SK-N-SH treated with all-trans-retinoic acid at 6 μM for 48 hours (cell line): Measurements from ENCODE around the gene CLIC2.

Source experiments
- ATAC-seq: fragments of 200-7000 bp; cut with Tn5 transposase; 3 replicates; pipeline ENCODE4 v1.9.1; 2020; ENCODE audit warnings: mild to moderate bottlenecking, moderate library complexity
- ARNTL ChIP-seq: fragments of 450-650 bp; formaldehyde crosslinking; IDR thresholded peaks from 2 replicates; pipeline ENCODE4 v1.5.0; 2020; ENCODE audit warnings: low read depth, mild to moderate bottlenecking, moderate library complexity, borderline replicate concordance
- CSDC2 ChIP-seq: fragments of 250-450 bp; sonication (Bioruptor Pico); IDR thresholded peaks from 2 replicates; pipeline ENCODE4 v1.5.0; 2020; ENCODE audit warnings: mild to moderate bottlenecking, moderate library complexity
- ESRRG ChIP-seq: fragments of 250-450 bp; sonication (Bioruptor Pico); IDR thresholded peaks from 2 replicates; pipeline ENCODE4 v1.6.1; 2021; ENCODE audit warnings: mild to moderate bottlenecking
- GLIS3 ChIP-seq: fragments of 250-450 bp; sonication (Bioruptor Pico); IDR thresholded peaks from 2 replicates; pipeline ENCODE4 v1.5.0; 2020; ENCODE audit warnings: mild to moderate bottlenecking, moderate library complexity
- ISL1 ChIP-seq: fragments of 250-450 bp; sonication (Bioruptor Pico); IDR thresholded peaks from 2 replicates; pipeline ENCODE4 v2.1.2; 2022; ENCODE audit warnings: mild to moderate bottlenecking, moderate library complexity
- OSR1 ChIP-seq: fragments of 250-450 bp; sonication (Bioruptor Pico); IDR thresholded peaks from 2 replicates; pipeline ENCODE4 v1.8.0; 2022; ENCODE audit warnings: moderate library complexity, mild to moderate bottlenecking, inconsistent platforms
- PATZ1 ChIP-seq: fragments of 250-450 bp; sonication (Bioruptor Pico); IDR thresholded peaks from 2 replicates; pipeline ENCODE4 v1.8.0; 2020; ENCODE audit warnings: mild to moderate bottlenecking, moderate library complexity, borderline replicate concordance
- PPARA ChIP-seq: fragments of 250-450 bp; sonication (Bioruptor Pico); IDR thresholded peaks from 2 replicates; pipeline ENCODE4 v1.5.0; 2020; ENCODE audit warnings: mild to moderate bottlenecking, borderline replicate concordance
- RARB ChIP-seq: fragments of 250-450 bp; sonication (Bioruptor Pico); IDR thresholded peaks from 2 replicates; pipeline ENCODE4 v1.8.0; 2021; ENCODE audit warnings: mild to moderate bottlenecking, moderate library complexity
- SNAI2 ChIP-seq: fragments of 250-450 bp; sonication (Bioruptor Pico); IDR thresholded peaks from 2 replicates; pipeline ENCODE4 v1.5.0; 2020; ENCODE audit warnings: mild to moderate bottlenecking, moderate library complexity
- TCF4 ChIP-seq: fragments of 250-450 bp; sonication (Bioruptor Pico); IDR thresholded peaks from 2 replicates; pipeline ENCODE4 v1.8.0; 2021; ENCODE audit warnings: mild to moderate bottlenecking, moderate library complexity, borderline replicate concordance
- TOX ChIP-seq: fragments of 250-450 bp; sonication (Bioruptor Pico); IDR thresholded peaks from 2 replicates; pipeline ENCODE4 v1.8.0; 2021; ENCODE audit warnings: mild to moderate bottlenecking, moderate library complexity, borderline replicate concordance
- ZC3H10 ChIP-seq: fragments of 250-450 bp; sonication (Bioruptor Pico); IDR thresholded peaks from 2 replicates; pipeline ENCODE4 v1.5.1; 2021; ENCODE audit warnings: mild to moderate bottlenecking, moderate library complexity
- ZFP30 ChIP-seq: fragments of 450-650 bp; formaldehyde crosslinking; IDR thresholded peaks from 2 replicates; pipeline ENCODE4 v1.5.0; 2022; ENCODE audit warnings: mild to moderate bottlenecking, moderate library complexity
- ZNF70 ChIP-seq: fragments of 450-650 bp; formaldehyde crosslinking; IDR thresholded peaks from 2 replicates; pipeline ENCODE4 v1.5.0; 2020; ENCODE audit warnings: mild to moderate bottlenecking, moderate library complexity
- ZNF8 ChIP-seq: fragments of 450-650 bp; formaldehyde crosslinking; IDR thresholded peaks from 2 replicates; pipeline ENCODE4 v1.5.0; 2020; ENCODE audit warnings: mild to moderate bottlenecking, moderate library complexity
- TF ChIP-seq, protein P1 (sequence below): fragments of 250-450 bp; sonication (Bioruptor Pico); IDR thresholded peaks from 2 replicates; pipeline ENCODE4 v1.5.1; 2021; ENCODE audit warnings: mild to moderate bottlenecking, moderate library complexity
- TF ChIP-seq, protein P2 (sequence below): fragments of 250-450 bp; sonication (Bioruptor Pico); IDR thresholded peaks from 2 replicates; pipeline ENCODE4 v1.5.1; 2020; ENCODE audit warnings: low read depth, mild to moderate bottlenecking, moderate library complexity
- TF ChIP-seq, protein P3 (sequence below): fragments of 250-450 bp; sonication (Bioruptor Pico); IDR thresholded peaks from 2 replicates; pipeline ENCODE4 v1.5.0; 2020; ENCODE audit warnings: mild to moderate bottlenecking, moderate library complexity
- TF ChIP-seq, protein P4 (sequence below): fragments of 250-450 bp; sonication (Bioruptor Pico); IDR thresholded peaks from 2 replicates; pipeline ENCODE4 v1.8.0; 2021; ENCODE audit warnings: low read depth, mild to moderate bottlenecking, moderate library complexity, borderline replicate concordance

The CLIC2 gene

DNA sequence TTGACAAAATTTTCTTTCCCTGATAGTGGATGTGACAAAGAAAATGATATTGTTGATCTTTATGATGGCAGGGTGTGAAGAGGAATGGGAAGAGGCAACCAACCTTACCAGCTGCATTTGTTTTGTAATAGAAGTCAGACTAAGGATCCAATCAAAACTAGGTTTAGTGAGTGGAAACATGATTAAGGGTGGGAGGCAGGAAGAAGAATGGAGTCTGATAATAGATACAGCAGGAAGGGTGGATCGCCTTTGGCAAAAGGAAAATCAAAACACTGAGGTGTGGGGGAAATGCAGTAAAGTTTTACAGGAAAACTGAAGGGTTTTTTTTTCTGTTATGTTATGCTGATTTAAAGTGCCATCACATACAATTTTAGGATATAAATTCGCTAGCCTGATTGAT lies 3.4 kb downstream of the CLIC2 start:
- ATAC-seq = no peak
- TF ChIP-seq OSR1 (CRISPR knock-in tag) = no peak
- TF ChIP-seq ZNF8 (CRISPR knock-in tag) = no peak
- no peak for TF ChIP-seq SNAI2 (CRISPR knock-in tag)
- no peak for TF ChIP-seq ZNF70 (CRISPR knock-in tag)
- TF ChIP-seq, protein P1, sequence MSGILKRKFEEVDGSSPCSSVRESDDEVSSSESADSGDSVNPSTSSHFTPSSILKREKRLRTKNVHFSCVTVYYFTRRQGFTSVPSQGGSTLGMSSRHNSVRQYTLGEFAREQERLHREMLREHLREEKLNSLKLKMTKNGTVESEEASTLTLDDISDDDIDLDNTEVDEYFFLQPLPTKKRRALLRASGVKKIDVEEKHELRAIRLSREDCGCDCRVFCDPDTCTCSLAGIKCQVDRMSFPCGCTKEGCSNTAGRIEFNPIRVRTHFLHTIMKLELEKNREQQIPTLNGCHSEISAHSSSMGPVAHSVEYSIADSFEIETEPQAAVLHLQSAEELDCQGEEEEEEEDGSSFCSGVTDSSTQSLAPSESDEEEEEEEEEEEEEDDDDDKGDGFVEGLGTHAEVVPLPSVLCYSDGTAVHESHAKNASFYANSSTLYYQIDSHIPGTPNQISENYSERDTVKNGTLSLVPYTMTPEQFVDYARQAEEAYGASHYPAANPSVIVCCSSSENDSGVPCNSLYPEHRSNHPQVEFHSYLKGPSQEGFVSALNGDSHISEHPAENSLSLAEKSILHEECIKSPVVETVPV (CRISPR knock-in tag) = no peak

DNA sequence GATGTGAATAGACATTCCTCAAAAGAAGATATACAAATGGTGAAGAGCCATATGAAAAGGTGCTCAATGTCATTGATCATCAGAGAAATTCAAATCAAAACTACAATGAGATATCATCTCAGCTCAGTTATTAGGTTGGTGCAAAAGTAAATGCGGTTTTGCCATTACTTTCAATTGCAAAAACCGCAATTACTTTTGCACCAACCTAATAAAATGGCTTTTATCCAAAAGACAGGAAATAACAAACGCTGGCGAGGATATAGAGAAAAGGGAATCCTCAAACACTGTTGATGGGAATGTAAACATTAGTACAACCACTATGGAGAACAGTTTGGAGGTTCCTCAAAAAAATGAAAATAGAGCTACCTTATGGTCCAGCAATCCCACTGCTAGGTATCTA lies 5.1 kb downstream of the CLIC2 start:
- ATAC-seq = no peak
- TF ChIP-seq TOX (CRISPR knock-in tag) (no peak), ISL1 (no peak), GLIS3 (CRISPR knock-in tag) (no peak), RARB (CRISPR knock-in tag) (no peak), ZNF70 (CRISPR knock-in tag) (no peak), PATZ1 (CRISPR knock-in tag) (no peak), ZNF8 (CRISPR knock-in tag) (no peak), CSDC2 (no peak)
- TF ChIP-seq, protein P2, sequence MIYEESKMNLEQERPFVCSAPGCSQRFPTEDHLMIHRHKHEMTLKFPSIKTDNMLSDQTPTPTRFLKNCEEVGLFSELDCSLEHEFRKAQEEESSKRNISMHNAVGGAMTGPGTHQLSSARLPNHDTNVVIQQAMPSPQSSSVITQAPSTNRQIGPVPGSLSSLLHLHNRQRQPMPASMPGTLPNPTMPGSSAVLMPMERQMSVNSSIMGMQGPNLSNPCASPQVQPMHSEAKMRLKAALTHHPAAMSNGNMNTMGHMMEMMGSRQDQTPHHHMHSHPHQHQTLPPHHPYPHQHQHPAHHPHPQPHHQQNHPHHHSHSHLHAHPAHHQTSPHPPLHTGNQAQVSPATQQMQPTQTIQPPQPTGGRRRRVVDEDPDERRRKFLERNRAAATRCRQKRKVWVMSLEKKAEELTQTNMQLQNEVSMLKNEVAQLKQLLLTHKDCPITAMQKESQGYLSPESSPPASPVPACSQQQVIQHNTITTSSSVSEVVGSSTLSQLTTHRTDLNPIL (CRISPR knock-in tag) = no peak

GRCh38 chrX:155326610-155327009 lies 7.8 kb downstream of the CLIC2 start:
- TF ChIP-seq ZNF70 (CRISPR knock-in tag) (no peak), ZFP30 (CRISPR knock-in tag) (no peak), PPARA (CRISPR knock-in tag) (no peak), SNAI2 (CRISPR knock-in tag) (no peak), ARNTL (no peak), TOX (CRISPR knock-in tag) (no peak), RARB (CRISPR knock-in tag) (no peak), ISL1 (no peak), ESRRG (CRISPR knock-in tag) (no peak), ZC3H10 (CRISPR knock-in tag) (no peak), TCF4 (CRISPR knock-in tag) (no peak), OSR1 (CRISPR knock-in tag) (no peak), GLIS3 (CRISPR knock-in tag) (no peak), ZNF8 (CRISPR knock-in tag) (no peak), CSDC2 (no peak)
- TF ChIP-seq, protein P1 (CRISPR knock-in tag) = no peak
- TF ChIP-seq, protein P3, sequence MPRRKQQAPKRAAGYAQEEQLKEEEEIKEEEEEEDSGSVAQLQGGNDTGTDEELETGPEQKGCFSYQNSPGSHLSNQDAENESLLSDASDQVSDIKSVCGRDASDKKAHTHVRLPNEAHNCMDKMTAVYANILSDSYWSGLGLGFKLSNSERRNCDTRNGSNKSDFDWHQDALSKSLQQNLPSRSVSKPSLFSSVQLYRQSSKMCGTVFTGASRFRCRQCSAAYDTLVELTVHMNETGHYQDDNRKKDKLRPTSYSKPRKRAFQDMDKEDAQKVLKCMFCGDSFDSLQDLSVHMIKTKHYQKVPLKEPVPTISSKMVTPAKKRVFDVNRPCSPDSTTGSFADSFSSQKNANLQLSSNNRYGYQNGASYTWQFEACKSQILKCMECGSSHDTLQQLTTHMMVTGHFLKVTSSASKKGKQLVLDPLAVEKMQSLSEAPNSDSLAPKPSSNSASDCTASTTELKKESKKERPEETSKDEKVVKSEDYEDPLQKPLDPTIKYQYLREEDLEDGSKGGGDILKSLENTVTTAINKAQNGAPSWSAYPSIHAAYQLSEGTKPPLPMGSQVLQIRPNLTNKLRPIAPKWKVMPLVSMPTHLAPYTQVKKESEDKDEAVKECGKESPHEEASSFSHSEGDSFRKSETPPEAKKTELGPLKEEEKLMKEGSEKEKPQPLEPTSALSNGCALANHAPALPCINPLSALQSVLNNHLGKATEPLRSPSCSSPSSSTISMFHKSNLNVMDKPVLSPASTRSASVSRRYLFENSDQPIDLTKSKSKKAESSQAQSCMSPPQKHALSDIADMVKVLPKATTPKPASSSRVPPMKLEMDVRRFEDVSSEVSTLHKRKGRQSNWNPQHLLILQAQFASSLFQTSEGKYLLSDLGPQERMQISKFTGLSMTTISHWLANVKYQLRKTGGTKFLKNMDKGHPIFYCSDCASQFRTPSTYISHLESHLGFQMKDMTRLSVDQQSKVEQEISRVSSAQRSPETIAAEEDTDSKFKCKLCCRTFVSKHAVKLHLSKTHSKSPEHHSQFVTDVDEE (CRISPR knock-in tag) = no peak
- TF ChIP-seq, protein P2 (CRISPR knock-in tag) = no peak
- TF ChIP-seq, protein P4, sequence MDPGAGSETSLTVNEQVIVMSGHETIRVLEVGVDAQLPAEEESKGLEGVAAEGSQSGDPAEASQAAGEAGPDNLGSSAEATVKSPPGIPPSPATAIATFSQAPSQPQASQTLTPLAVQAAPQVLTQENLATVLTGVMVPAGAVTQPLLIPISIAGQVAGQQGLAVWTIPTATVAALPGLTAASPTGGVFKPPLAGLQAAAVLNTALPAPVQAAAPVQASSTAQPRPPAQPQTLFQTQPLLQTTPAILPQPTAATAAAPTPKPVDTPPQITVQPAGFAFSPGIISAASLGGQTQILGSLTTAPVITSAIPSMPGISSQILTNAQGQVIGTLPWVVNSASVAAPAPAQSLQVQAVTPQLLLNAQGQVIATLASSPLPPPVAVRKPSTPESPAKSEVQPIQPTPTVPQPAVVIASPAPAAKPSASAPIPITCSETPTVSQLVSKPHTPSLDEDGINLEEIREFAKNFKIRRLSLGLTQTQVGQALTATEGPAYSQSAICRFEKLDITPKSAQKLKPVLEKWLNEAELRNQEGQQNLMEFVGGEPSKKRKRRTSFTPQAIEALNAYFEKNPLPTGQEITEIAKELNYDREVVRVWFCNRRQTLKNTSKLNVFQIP (CRISPR knock-in tag) = no peak

More at GRCh38 chrX:155326610-155327009, 7.8 kb downstream of the CLIC2 start:
- ATAC-seq = no peak
